Stimulated activated CD8-positive, alpha-beta memory T cell treated with anti-CD3 and anti-CD28 coated beads, Interleukin-15, amount 100 ng/mL, for 4 hours (primary cell): ENCODE measurements around the gene VWC2.

Source experiments
- DNase-seq, 2 donors: peaks; one replicate each; pipeline ENCODE4 v3.0.0-alpha.2; 2020; ENCODE audit warnings: low read depth in 2 of 2

Gene VWC2

GRCh38 chr7:49783446-49783845 is 10.0 kb downstream of the VWC2 start:
- no peak for DNase-seq

- DNase-seq = no peak
Observed at GRCh38 chr7:49787980-49788379, 14.5 kb downstream of the VWC2 start.

- DNase-seq = no peak
Observed at GRCh38 chr7:49788455-49789059, 15.1 kb downstream of the VWC2 start.

GRCh38 chr7:49789736-49790135 is 16.3 kb downstream of the VWC2 start:
- DNase-seq = no peak

GRCh38 chr7:49790209-49790608 is 16.8 kb downstream of the VWC2 start:
- no peak for DNase-seq

- DNase-seq = no peak
Observed at GRCh38 chr7:49791088-49791741, 17.8 kb downstream of the VWC2 start.

GRCh38 chr7:49797987-49798660 is 24.7 kb downstream of the VWC2 start:
- DNase-seq = no peak

GRCh38 chr7:49800031-49800430 is 26.6 kb downstream of the VWC2 start:
- DNase-seq = no peak

- DNase-seq = no peak
Observed at GRCh38 chr7:49802600-49802999, 29.2 kb downstream of the VWC2 start.

GRCh38 chr7:49803812-49804211 is 30.4 kb downstream of the VWC2 start:
- DNase-seq = no peak

GRCh38 chr7:49805371-49806007 is 32.1 kb downstream of the VWC2 start:
- DNase-seq = no peak

- no peak for DNase-seq
Observed at GRCh38 chr7:49812534-49812933, 39.1 kb downstream of the VWC2 start.

GRCh38 chr7:49817279-49817678 is 43.8 kb downstream of the VWC2 start:
- DNase-seq = no peak

GRCh38 chr7:49821181-49821580 is 47.7 kb downstream of the VWC2 start:
- no peak for DNase-seq

GRCh38 chr7:49822856-49823255 is 49.4 kb downstream of the VWC2 start:
- no peak for DNase-seq

GRCh38 chr7:49823566-49823965 is 50.1 kb downstream of the VWC2 start:
- DNase-seq = no peak

GRCh38 chr7:49839863-49840645 is 66.6 kb downstream of the VWC2 start:
- DNase-seq = no peak

GRCh38 chr7:49840751-49841405 is 67.4 kb downstream of the VWC2 start:
- no peak for DNase-seq

GRCh38 chr7:49845626-49846025 is 72.2 kb downstream of the VWC2 start:
- no peak for DNase-seq

GRCh38 chr7:49848211-49848841 is 74.9 kb downstream of the VWC2 start:
- DNase-seq = no peak
